ENCODE measurements around the gene SEPHS1. TPM values are rescaled to one million over a fixed set of nuclear protein-coding genes. Genes with fewer than 3 reads are reported as not detected.

SEPHS1 gene
- total and polyA plus RNA-seq, 7 donors, result 25.9 to 41.0 (median 33.5) TPM

DNA sequence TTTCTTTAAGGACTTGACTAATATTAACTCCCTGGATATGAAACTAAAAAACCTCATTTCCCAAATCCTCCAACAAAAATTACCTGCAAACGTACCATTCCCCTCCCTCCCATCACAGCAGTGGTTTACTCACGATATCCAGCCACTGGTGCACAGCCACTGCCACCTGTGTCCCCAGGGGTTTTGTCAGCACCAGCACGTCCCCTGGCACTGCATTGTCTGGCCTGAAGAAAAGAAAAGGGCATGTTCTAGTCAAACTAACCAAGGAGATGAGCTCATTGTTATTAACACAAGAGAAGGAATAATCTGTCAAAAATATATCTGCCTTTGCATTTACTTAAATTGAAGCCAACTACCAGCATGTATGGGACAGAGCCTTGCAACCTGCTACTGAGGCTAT, 18.5 kb downstream of the SEPHS1 start:
- no peak for TF ChIP-seq EP300 (IDR thresholded peaks at IDR 0.05)
- TF ChIP-seq, protein P1, sequence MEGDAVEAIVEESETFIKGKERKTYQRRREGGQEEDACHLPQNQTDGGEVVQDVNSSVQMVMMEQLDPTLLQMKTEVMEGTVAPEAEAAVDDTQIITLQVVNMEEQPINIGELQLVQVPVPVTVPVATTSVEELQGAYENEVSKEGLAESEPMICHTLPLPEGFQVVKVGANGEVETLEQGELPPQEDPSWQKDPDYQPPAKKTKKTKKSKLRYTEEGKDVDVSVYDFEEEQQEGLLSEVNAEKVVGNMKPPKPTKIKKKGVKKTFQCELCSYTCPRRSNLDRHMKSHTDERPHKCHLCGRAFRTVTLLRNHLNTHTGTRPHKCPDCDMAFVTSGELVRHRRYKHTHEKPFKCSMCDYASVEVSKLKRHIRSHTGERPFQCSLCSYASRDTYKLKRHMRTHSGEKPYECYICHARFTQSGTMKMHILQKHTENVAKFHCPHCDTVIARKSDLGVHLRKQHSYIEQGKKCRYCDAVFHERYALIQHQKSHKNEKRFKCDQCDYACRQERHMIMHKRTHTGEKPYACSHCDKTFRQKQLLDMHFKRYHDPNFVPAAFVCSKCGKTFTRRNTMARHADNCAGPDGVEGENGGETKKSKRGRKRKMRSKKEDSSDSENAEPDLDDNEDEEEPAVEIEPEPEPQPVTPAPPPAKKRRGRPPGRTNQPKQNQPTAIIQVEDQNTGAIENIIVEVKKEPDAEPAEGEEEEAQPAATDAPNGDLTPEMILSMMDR (IDR thresholded peaks at IDR 0.05), result no peak
- TF ChIP-seq POLR2A (IDR thresholded peaks at IDR 0.05), result no peak
- no peak for TF ChIP-seq POLR2AphosphoS5 (IDR thresholded peaks at IDR 0.05)
- no peak for DNase-seq
- Histone ChIP-seq H3K4me1 (peaks cover 0 to 13% (median 4%) of the 10 kb centered on the region in 4 donors), H3K36me3 (peaks cover 13 to 91% (median 30%) of the 10 kb centered on the region in 4 donors), H3K27me3 (no peaks in the 10 kb centered on the region), H3K27ac (no peak overlapping the region), H3K4me3 (no peak overlapping the region), H3K9me3 (no peaks in the 10 kb centered on the region)
- intact Hi-C loops (cut with DNase I), result no loop called here
- 81 to 95% methylated on average over 3 of the region's 3 CpGs for WGBS, 2 donors

DNA sequence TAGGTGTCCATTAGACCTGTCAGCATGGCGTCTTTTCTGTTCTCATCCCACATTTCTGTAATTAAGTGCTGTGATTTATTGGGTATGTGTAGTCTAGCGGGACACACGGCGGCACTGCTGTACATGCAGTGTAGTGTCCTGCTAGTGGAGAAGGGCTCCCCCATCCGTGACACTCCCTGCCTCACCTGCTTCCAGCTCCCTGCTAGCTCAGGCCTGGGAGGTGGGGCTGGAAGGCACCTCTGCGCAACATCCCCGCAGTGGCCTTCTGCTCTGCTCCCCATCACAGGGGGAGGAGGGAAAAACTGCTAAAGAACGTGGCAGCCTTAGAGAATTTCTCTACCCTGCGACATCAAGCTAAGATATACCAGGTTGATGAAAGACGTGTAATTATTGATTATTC, 19.5 kb downstream of the SEPHS1 start:
- 84 to 89% methylated on average over 10 of the region's 10 CpGs for WGBS, 2 donors
- no peak overlapping the region for H3K27ac ChIP-seq
- peaks cover 13 to 97% (median 30%) of the 10 kb centered on the region in 4 donors for H3K36me3 ChIP-seq
- intact Hi-C loops (cut with DNase I), result no loop called here
- no peak for DNase-seq
- no peaks in the 10 kb centered on the region for H3K9me3 ChIP-seq
- TF ChIP-seq EP300 (IDR thresholded peaks at IDR 0.05) (no peak), POLR2AphosphoS5 (IDR thresholded peaks at IDR 0.05) (no peak), POLR2A (IDR thresholded peaks at IDR 0.05) (no peak)
- TF ChIP-seq, protein P1 (IDR thresholded peaks at IDR 0.05), result no peak
- H3K4me3 ChIP-seq, result no peak overlapping the region
- no peaks in the 10 kb centered on the region for H3K27me3 ChIP-seq
- H3K4me1 ChIP-seq, result peaks cover 0 to 13% (median 4%) of the 10 kb centered on the region in 4 donors

DNA sequence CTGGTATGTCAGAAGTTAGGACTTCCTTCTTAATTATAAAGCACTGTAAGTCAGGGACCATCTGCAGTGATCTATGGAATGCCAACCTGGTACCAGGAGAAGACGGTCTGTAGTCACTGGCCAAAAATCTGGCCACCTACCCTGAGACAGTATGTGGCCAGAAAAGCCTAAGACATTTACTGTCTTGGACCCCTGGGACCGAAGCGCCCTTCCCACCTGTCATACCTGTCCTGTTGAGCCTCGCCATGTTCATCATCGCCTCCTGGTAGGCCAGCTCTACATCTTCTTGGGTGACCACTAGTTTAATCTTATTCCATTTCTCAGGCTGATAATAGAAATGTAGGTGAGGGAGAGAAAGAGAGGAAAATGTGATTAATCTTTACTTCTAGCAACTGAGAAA, 20.0 kb downstream of the SEPHS1 start:
- H3K27me3 ChIP-seq, result no peaks in the 10 kb centered on the region
- H3K9me3 ChIP-seq, result no peaks in the 10 kb centered on the region
- DNase-seq, result no peak
- H3K27ac ChIP-seq, result peak overlapping the region in 2 of 4 donors; percentile 2 to 38
- 96 to 98% methylated on average over 5 of the region's 5 CpGs for WGBS, 2 donors
- peaks cover 16 to 97% (median 31%) of the 10 kb centered on the region in 4 donors for H3K36me3 ChIP-seq
- intact Hi-C loops (cut with DNase I), result no loop called here
- TF ChIP-seq POLR2AphosphoS5 (IDR thresholded peaks at IDR 0.05) (no peak), EP300 (IDR thresholded peaks at IDR 0.05) (no peak), POLR2A (IDR thresholded peaks at IDR 0.05) (no peak)
- TF ChIP-seq, protein P1 (IDR thresholded peaks at IDR 0.05), result no peak
- H3K4me1 ChIP-seq, result peaks cover 0 to 13% (median 4%) of the 10 kb centered on the region in 4 donors
- H3K4me3 ChIP-seq, result no peak overlapping the region

DNA sequence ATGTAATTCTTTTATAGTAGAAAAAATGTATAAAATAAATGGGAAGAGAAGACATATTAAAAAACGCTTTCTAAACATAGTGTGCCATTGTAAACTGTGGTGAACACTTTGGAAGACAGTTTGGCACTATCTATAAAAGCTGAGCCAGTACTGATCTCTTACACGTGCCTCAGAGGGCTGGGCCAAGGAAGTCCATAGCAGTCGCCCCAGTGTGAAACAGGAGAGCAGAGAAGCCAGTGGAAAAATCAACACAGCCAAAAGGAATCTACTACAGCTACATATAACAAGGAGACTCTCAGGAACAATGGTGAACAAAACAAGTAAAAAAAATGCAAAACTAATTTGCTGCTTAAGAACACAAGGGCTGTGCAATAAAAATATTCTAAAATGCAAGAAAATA, 20.6 kb downstream of the SEPHS1 start:
- WGBS, 2 donors, result 39 to 64% methylated on average over 3 of the region's 3 CpGs
- peak overlapping the region in 2 of 4 donors; percentile 2 to 38 for H3K27ac ChIP-seq
- H3K4me1 ChIP-seq, result peaks cover 0 to 13% (median 4%) of the 10 kb centered on the region in 4 donors
- no peak for DNase-seq
- TF ChIP-seq, protein P1 (IDR thresholded peaks at IDR 0.05), result no peak
- TF ChIP-seq POLR2A (IDR thresholded peaks at IDR 0.05) (no peak), POLR2AphosphoS5 (IDR thresholded peaks at IDR 0.05) (no peak), EP300 (IDR thresholded peaks at IDR 0.05) (no peak)
- H3K9me3 ChIP-seq, result no peaks in the 10 kb centered on the region
- intact Hi-C loops (cut with DNase I), result no loop called here
- H3K36me3 ChIP-seq, result peaks cover 22 to 97% (median 33%) of the 10 kb centered on the region in 4 donors
- H3K4me3 ChIP-seq, result no peak overlapping the region
- no peaks in the 10 kb centered on the region for H3K27me3 ChIP-seq

DNA sequence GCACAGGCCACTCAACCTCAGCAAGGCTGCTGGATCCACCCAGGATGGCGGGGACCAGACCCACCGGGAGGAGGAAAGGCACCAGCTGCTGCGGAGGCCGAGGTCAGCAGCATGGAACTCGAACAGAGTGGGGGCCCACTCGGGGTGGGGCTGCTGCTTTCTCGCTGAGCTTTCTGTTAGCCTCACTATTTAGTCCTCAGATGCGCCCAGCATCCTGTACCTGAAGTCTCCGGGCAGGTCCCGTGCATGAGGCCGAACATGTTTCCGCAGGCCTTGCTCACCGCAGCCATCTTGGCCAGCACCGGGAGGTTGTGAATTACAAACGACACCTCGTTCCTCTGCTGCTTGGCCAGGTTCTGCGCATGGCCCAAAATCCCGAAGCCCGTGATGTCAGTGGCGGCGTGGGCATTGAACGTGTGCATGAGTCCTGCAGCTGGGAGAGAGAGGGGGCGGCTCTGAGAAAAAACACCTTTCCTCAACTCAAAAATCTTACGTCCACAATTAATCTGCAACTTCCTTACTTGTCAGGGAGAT, 25.4 kb downstream of the SEPHS1 start:
- DNase-seq, result no peak
- no peak overlapping the region for H3K4me3 ChIP-seq
- no peak for TF ChIP-seq POLR2A (IDR thresholded peaks at IDR 0.05)
- no peak for TF ChIP-seq EP300 (IDR thresholded peaks at IDR 0.05)
- TF ChIP-seq, protein P1 (IDR thresholded peaks at IDR 0.05), result no peak
- no peak for TF ChIP-seq POLR2AphosphoS5 (IDR thresholded peaks at IDR 0.05)
- intact Hi-C loops (cut with DNase I), result no loop called here
- H3K9me3 ChIP-seq, result no peaks in the 10 kb centered on the region
- H3K36me3 ChIP-seq, result peaks cover 21 to 89% (median 27%) of the 10 kb centered on the region in 4 donors
- H3K4me1 ChIP-seq, result peaks cover 0 to 9% (median 2%) of the 10 kb centered on the region in 4 donors
- WGBS, 2 donors, result 97% methylated on average over 24 of the region's 24 CpGs
- H3K27ac ChIP-seq, result no peak overlapping the region
- no peaks in the 10 kb centered on the region for H3K27me3 ChIP-seq

Measured in sigmoid colon (tissue), 7 donors.